Gastrocnemius medialis (tissue), 4 donors: ENCODE results near the gene NUP107.

ENCODE experiments used
- CTCF ChIP-seq, 5 experiments: fragments of 450-650 bp in 3 of 5; fragments of 200-600 bp in 2 of 5; sonication (generic) in 2 of 5; IDR thresholded peaks in 4 of 5; conservative IDR thresholded peaks in 1 of 5; 1 replicate in 4 of 5; 2 replicates in 1 of 5; pipeline ENCODE4 v1.5.1; 2016 to 2019; ENCODE audit warnings: antibody characterized with exemption in 5 of 5, mild to moderate bottlenecking in 3 of 5, moderate library complexity in 3 of 5
- POLR2A ChIP-seq, 2 donors: fragments of 450-650 bp; IDR thresholded peaks; one replicate each; pipeline ENCODE4 v1.6.1; 2017; ENCODE audit warnings: antibody characterized with exemption in 2 of 2, mild to moderate bottlenecking in 2 of 2, moderate library complexity in 2 of 2

GRCh38 chr12:68639396-68639767 lies 47.4 kb upstream of the NUP107 start:
- no peak for TF ChIP-seq CTCF (IDR thresholded peaks at IDR 0.05 in 4 of 5, conservative IDR thresholded peaks at IDR 0.05 in 1 of 5)
- no peak for TF ChIP-seq POLR2A (IDR thresholded peaks at IDR 0.05)
